ENCODE measurements around the gene TEX2.

TEX2 gene, protein sequence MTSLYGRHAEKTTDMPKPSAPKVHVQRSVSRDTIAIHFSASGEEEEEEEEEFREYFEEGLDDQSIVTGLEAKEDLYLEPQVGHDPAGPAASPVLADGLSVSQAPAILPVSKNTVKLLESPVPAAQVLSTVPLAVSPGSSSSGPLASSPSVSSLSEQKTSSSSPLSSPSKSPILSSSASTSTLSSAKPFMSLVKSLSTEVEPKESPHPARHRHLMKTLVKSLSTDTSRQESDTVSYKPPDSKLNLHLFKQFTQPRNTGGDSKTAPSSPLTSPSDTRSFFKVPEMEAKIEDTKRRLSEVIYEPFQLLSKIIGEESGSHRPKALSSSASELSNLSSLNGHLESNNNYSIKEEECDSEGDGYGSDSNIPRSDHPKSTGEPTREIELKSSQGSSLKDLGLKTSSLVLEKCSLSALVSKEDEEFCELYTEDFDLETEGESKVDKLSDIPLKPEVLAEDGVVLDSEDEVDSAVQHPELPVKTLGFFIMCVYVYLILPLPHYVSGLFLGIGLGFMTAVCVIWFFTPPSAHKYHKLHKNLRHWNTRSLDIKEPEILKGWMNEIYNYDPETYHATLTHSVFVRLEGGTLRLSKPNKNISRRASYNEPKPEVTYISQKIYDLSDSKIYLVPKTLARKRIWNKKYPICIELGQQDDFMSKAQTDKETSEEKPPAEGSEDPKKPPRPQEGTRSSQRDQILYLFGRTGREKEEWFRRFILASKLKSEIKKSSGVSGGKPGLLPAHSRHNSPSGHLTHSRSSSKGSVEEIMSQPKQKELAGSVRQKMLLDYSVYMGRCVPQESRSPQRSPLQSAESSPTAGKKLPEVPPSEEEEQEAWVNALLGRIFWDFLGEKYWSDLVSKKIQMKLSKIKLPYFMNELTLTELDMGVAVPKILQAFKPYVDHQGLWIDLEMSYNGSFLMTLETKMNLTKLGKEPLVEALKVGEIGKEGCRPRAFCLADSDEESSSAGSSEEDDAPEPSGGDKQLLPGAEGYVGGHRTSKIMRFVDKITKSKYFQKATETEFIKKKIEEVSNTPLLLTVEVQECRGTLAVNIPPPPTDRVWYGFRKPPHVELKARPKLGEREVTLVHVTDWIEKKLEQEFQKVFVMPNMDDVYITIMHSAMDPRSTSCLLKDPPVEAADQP

GRCh38 chr17:64263000-64263766 lies at the start of gene TEX2:
TEX2 (minus strand) TSS chr17:64263260; CDS start chr17:64214217, 49,043 bp downstream.
- DNase-seq (ENCODE audit: insufficient read length, low spot score) (peak; percentile 93), FAIRE-seq (peak; percentile 95)

- FAIRE-seq = no peak
Measured at GRCh38 chr17:64309710-64310109, 46.6 kb upstream of the TEX2 start.

GRCh38 chr17:64309021-64309420 lies 46.0 kb upstream of the TEX2 start:
- FAIRE-seq = no peak
- DNase-seq (ENCODE audit: insufficient read length, low spot score) = no peak

More at GRCh38 chr17:64309710-64310109, 46.6 kb upstream of the TEX2 start:
- no peak for DNase-seq (ENCODE audit: insufficient read length, low spot score)

DNA sequence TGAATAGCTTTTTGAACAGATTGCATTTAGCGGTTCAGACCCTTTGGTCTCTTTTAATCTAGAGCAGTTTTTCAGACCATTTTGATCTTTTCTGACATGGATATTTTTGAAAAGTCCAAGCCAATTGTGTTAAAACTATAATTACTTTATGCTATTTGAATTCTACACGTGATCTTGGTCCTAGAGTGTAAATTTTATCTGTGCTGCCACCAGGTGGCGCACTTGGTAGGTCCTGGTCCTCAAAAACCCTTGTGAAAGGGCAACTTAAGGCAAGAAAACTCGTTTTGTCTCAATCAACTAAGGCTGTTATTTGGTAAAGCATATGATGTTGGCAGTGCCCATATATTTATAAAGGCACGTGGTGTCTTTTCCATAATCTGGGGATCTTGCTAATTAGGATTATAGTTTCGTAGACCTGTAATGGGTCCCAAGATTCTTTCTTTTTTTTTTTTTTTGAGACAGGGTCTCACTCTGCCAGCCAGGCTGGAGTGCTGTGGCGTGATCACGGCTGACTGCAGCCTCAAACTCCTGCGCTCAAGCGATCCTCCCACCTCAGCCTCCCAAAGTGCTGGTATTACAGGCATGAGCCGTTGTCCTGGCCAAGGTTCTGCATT lies 43.9 kb upstream of the TEX2 start:
- peak; percentile 76 for DNase-seq (ENCODE audit: insufficient read length, low spot score)
- no peak for FAIRE-seq

GRCh38 chr17:64304551-64304950 lies 41.5 kb upstream of the TEX2 start:
- FAIRE-seq (no peak), DNase-seq (ENCODE audit: insufficient read length, low spot score) (no peak)

GRCh38 chr17:64300699-64300965 lies 37.6 kb upstream of the TEX2 start:
- no peak for DNase-seq (ENCODE audit: insufficient read length, low spot score)
- no peak for FAIRE-seq

DNA sequence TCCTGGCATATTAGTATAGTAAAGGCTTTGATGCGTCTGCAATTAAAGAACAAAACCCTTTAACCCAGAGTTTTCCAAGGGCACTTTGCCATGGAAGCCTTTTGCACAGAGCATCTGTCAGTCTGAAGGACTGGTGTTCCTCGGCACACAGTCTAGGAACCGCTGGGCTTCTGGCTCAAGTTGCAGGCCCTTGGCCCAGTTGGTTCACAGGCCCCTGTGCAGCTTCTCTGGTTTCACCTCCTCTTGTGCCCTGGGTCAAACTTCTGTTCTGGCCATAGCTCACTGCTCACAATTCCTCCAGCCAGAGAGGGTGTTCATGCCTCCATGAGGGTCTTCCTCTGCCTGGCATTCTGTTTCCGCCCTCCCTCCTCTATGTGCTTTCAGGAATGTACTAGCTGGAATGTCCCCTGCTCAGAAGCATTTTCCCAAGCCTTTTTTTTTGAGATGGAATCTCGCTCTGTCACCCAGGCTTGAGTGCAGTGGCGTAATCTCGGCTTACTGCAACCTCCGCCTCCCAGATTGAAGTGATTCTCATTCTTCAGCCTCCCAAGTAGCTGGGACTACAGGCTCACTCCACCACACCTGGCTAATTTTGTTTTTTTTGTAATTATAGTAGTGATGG lies 34.5 kb upstream of the TEX2 start:
- no peak for DNase-seq (ENCODE audit: insufficient read length, low spot score)
- no peak for FAIRE-seq

DNA sequence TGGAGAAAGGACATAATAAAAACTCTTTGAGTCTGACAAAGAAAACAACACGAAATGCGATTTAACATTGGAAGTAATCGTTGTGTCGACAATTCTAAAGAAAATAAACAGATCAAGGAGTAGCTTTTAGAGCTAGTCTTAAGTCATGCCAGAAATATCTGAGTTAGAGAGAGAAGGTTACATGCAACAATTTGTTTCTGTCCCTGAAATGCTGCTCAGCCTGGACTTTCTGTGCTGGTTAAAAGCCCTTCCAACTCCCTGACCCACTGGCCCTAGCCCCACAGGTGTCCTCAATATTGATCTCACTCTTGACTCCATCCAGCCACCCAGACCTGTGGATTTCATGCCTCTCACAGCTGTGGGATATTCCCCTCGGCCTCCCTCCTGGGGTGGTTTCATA lies 33.2 kb upstream of the TEX2 start:
- DNase-seq (ENCODE audit: insufficient read length, low spot score) = no peak
- no peak for FAIRE-seq

DNA sequence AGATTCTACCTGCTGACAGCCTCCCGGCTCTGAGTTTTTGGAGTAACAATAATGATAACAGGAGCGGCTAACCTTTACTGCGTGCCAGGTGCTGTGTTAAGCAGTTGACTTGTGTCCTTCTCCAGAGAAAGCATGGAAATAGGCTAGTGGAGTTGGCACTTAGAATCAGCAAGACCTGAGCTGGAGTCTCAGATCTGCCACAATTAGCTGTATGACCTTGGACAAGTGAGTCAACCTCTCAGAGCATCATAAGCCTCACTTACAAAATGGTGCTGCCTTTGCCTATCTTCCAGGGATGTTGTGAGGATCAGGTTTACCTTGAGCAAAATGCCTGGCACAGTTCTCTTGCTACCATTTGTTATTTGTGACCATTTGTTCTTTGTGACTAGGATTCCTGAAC lies 32.1 kb upstream of the TEX2 start:
- FAIRE-seq (no peak), DNase-seq (ENCODE audit: insufficient read length, low spot score) (no peak)

DNA sequence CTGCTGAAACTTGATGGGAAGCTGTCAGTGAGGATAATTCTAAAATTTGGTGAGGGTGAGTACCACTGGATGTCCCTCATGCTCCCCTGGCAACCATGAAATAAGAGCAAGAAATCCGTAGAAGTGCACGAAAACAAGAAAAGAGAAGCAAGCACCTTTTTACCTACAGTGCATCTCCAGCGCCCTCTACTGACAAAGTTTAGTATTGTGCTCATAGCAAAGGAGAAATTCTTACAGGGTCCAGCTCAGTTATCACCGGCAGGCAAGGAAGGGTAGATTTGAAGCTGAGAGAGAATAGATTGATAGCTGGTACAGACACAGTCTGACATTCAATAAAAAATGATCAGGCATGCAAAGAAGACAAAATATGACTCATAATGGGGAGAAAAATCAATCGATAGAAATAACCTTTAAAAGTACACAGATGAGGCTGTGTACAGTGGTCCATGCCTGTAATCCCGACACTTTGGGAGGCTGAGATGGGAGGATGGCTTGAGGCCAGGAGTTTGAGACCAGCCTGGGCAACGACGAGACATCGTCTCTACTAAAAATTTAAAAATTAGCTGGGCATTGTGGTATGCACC lies 28.3 kb upstream of the TEX2 start:
- FAIRE-seq (no peak), DNase-seq (ENCODE audit: insufficient read length, low spot score) (no peak)

GRCh38 chr17:64289741-64290141 lies 26.7 kb upstream of the TEX2 start:
- FAIRE-seq (no peak), DNase-seq (ENCODE audit: insufficient read length, low spot score) (no peak)

- FAIRE-seq (no peak), DNase-seq (ENCODE audit: insufficient read length, low spot score) (no peak)
Measured at GRCh38 chr17:64282753-64283080, 19.7 kb upstream of the TEX2 start.

GRCh38 chr17:64281962-64282752 lies 19.1 kb upstream of the TEX2 start:
- no peak for FAIRE-seq
- peak; percentile 52 for DNase-seq (ENCODE audit: insufficient read length, low spot score)

- FAIRE-seq = no peak
- no peak for DNase-seq (ENCODE audit: insufficient read length, low spot score)
Measured at GRCh38 chr17:64278614-64279013, 15.6 kb upstream of the TEX2 start.

GRCh38 chr17:64277831-64278562 lies 14.9 kb upstream of the TEX2 start:
- no peak for FAIRE-seq
- DNase-seq (ENCODE audit: insufficient read length, low spot score) = no peak

GRCh38 chr17:64276961-64277505 lies 14.0 kb upstream of the TEX2 start:
- DNase-seq (ENCODE audit: insufficient read length, low spot score) = no peak
- FAIRE-seq = no peak

DNA sequence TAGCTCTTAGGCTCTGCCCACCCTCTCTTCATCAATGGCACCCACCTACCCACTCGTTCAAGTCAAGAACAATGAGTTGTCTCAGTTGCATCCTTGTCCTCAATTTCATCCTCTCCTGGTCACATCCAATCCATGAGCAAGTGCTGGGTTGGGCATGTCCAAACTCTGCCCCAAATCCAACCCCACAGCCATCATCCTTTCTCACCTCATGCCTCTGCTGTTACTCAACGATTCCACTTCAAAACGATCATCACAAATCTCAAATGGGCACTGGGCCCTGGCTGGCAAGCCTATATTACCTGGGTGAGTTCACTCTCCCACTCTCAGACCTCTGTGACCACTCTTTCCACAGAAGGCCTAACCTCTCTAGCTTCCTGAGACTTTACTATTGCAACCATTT lies 12.0 kb upstream of the TEX2 start:
- DNase-seq (ENCODE audit: insufficient read length, low spot score) (no peak), FAIRE-seq (no peak)

DNA sequence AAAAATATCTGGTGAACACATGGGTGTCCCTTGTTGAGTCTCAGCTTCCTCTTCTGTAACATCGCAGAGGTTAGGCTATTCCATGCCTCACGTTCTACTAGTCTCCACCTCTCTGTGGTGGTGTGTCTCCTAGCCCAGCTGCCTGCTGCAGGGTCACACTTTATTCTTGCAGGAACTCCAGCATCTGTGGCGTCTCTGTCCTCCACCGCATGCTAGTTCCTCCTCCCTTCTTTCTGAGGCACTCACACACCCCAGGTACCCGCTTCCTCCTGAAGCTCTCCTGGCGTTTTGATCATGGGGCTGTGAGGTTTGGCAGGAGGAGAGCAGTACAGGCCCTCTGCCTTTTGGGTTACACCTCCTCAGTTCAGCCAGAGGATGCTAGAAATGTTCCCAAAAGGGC lies 9.9 kb upstream of the TEX2 start:
- FAIRE-seq (no peak), DNase-seq (ENCODE audit: insufficient read length, low spot score) (no peak)

Measured in HTR-8/SVneo (cell line).